Kasumi-1 (cell line): ENCODE data around the gene FOXP2.

ENCODE experiments used
- DNase-seq, 2 experiments: peaks; one replicate each; lab custom pipeline; 2025; lab: John Stamatoyannopoulos, UW

Gene FOXP2

DNA sequence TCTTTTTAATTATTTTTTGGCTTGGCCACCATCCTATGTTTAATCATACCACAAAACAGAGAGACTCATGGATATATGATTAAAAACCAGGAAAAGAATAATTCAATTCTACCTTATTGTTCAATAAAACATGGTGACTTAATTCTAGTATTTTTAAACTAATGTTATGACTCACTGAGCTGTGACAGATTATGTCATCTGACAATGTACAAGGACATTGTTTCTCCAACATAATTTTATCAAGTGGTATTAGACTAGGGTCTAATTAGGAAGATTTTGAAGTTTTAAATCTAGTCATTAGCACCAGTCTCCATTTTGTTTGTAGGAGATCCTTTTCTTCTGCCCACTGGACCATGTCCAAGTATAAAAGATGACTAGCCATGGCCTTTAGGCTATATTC is 307.9 kb downstream of the FOXP2 start:
- no peak for DNase-seq

DNA sequence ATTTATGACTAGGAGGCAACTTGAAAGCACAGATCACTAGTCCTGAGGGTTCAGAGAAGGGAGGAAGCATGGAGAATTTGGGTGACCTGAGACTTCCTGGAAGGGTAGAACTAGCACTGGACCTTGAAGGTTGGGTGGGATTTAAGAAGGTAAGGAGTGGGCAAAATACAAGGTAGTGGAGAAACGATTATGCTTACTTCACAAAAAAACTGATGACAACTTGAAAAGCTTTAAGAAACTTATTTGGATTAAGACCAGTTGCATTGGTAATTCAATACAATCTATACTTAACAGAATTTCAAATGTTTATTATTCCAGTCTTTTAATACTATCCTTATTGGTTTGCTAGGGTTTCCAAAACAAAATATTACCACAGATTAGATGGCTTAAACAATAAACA is 308.7 kb downstream of the FOXP2 start:
- DNase-seq: no peak

DNA sequence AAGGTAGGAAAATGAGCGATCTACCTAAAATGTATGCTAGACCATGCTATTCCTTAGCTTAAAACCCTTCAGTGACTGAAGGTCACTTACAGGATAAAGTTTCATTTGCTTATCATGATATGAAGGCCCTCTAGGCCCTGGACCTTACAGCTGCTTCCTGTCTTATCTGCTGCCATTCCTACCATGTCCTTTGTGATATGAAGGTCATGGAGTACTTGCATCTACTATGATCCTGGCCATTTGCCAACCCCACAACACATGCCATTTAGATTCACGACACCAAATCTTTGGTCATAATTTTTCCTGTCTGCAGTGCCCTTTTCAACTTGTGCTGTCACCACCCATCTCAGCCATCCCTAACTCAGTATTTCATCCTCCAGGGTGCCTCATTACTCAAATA is 325.5 kb downstream of the FOXP2 start:
- no peak for DNase-seq

DNA sequence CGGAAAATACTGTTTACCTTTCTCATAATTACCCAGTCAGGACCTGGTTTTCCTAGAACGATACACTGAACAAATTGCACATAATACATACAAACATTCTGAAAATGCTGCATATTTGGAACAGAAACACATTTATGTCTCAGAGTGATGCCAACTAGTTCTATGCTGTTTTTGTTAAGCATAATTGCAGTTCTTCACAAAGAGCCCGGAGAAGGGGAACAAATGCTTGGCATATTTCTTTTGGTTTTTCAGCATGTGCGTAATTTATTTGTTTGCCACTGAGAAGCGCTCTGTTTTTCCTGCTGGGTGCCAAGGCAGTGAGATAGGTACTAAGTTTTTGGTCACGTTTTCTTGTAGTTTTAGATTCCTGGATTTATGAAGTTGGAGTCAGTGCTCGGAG is 326.3 kb downstream of the FOXP2 start:
- DNase-seq: no peak

DNA sequence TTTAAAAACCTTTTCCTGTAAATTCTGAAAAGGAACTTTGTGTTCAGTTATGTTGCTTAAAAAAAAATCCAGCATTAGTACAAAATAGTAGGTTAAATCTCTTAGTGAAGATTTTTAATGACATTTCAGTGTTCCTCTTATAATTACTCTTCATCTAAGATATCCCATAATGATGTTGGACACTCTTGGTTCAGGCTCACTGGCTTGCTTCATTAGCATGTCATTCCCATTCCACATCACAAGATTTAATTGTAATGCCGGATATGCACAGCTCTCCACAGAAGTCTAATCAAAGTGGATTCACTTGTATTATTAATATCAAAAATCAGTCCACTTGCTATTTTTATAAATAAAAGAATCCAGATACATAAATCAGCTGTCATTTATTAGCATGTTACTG is 327.3 kb downstream of the FOXP2 start:
- DNase-seq: no peak
